ENCODE data around the gene GLT8D1. TPM values are rescaled to one million over a fixed set of nuclear protein-coding genes. Genes with fewer than 3 reads are reported as not detected.
"Not testable (repeated sequence)": the region's sequence is repeated elsewhere in the genome, so short reads cannot be mapped to it uniquely, and the experiment has no call there.

The GLT8D1 gene
- total RNA-seq, 1 experiment from 2014 or later = 26.5 TPM

- H3K27me3 ChIP-seq (replicated peaks; ENCODE audit: insufficient read depth, low read depth, low read length, poor library complexity) = no peaks in the 10 kb centered on the region
- BruUV-seq (replicated peaks) = no TSS peak
- POLR2A ChIA-PET (ENCODE audit: low non-redundant PET) = no interaction called here
Measured at GRCh38 chr3:52730681-52731080, 25.1 kb upstream of the GLT8D1 start.

DNA sequence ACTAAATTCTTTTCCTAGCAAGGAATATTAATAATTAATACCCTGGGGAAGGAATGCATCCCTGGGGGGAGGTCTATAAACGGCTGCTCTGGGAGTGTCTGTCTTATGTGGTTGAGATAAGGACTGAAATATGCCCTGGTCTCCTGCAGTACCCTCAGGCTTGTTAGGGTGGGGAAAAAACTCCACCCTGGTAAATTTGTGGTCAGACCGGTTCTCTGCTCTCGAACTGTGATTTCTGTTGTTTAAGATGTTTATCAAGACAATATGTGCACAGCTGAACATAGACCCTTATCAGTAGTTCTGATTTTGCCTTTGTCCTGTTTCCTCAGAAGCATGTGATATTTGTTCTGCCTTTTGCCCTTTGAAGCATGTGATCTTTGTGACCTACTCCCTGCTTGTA is 23.2 kb upstream of the GLT8D1 start:
- POLR2A ChIA-PET (ENCODE audit: low non-redundant PET); H3K4me1 ChIP-seq (ENCODE audit: insufficient read depth, low read length, poor library complexity, severe bottlenecking); DNase-seq (ENCODE audit: low spot score); intact Hi-C loops (cut with micrococcal nuclease; ENCODE audit: unreplicated experiment); H3K4me3 ChIP-seq (ENCODE audit: low read depth, low read length, poor library complexity, severe bottlenecking); CTCF ChIA-PET; H3K36me3 ChIP-seq (ENCODE audit: insufficient read depth, low read length, poor library complexity, severe bottlenecking); H3K9me3 ChIP-seq (ENCODE audit: low read depth, low read length, poor library complexity, severe bottlenecking); H3K27ac ChIP-seq (ENCODE audit: low read depth, low read length, poor library complexity, severe bottlenecking); H3K27me3 ChIP-seq (replicated peaks; ENCODE audit: insufficient read depth, low read depth, low read length, poor library complexity); BruUV-seq (replicated peaks): not testable (repeated sequence)

More at GRCh38 chr3:52730681-52731080, 25.1 kb upstream of the GLT8D1 start:
- no peak for DNase-seq (ENCODE audit: low spot score)
- Histone ChIP-seq H3K4me3 (ENCODE audit: low read depth, low read length, poor library complexity, severe bottlenecking) (no peak overlapping the region), H3K27ac (ENCODE audit: low read depth, low read length, poor library complexity, severe bottlenecking) (no peak overlapping the region), H3K4me1 (ENCODE audit: insufficient read depth, low read length, poor library complexity, severe bottlenecking) (no peaks in the 10 kb centered on the region), H3K9me3 (ENCODE audit: low read depth, low read length, poor library complexity, severe bottlenecking) (no peaks in the 10 kb centered on the region), H3K36me3 (ENCODE audit: insufficient read depth, low read length, poor library complexity, severe bottlenecking) (peaks cover 3% of the 10 kb centered on the region)
- CTCF ChIA-PET = no interaction called here
- intact Hi-C loops (cut with micrococcal nuclease; ENCODE audit: unreplicated experiment) = no loop called here
- no peak for TF ChIP-seq CTCF (conservative IDR thresholded peaks at IDR 0.05; ENCODE audit: low read depth, low read length)
- TF ChIP-seq EZH2 (IDR thresholded peaks at IDR 0.05; ENCODE audit: borderline replicate concordance, low read depth, low read length, poor library complexity, severe bottlenecking) = no peak

- Histone ChIP-seq H3K36me3 (ENCODE audit: insufficient read depth, low read length, poor library complexity, severe bottlenecking) (no peaks in the 10 kb centered on the region), H3K9me3 (ENCODE audit: low read depth, low read length, poor library complexity, severe bottlenecking) (no peaks in the 10 kb centered on the region), H3K27ac (ENCODE audit: low read depth, low read length, poor library complexity, severe bottlenecking) (no peak overlapping the region), H3K4me1 (ENCODE audit: insufficient read depth, low read length, poor library complexity, severe bottlenecking) (no peaks in the 10 kb centered on the region), H3K27me3 (replicated peaks; ENCODE audit: insufficient read depth, low read depth, low read length, poor library complexity) (no peaks in the 10 kb centered on the region), H3K4me3 (ENCODE audit: low read depth, low read length, poor library complexity, severe bottlenecking) (no peak overlapping the region)
- no peak for DNase-seq (ENCODE audit: low spot score)
- TF ChIP-seq CTCF (conservative IDR thresholded peaks at IDR 0.05; ENCODE audit: low read depth, low read length) (no peak), EZH2 (IDR thresholded peaks at IDR 0.05; ENCODE audit: borderline replicate concordance, low read depth, low read length, poor library complexity, severe bottlenecking) (no peak)
- BruUV-seq (replicated peaks) = no TSS peak
- CTCF ChIA-PET = no interaction called here
- POLR2A ChIA-PET (ENCODE audit: low non-redundant PET) = interaction anchor here (0.6 kb wide), 1 partner anchor 14 kb away, joined by 4 read pairs; no protein-coding TSS in a partner anchor
- intact Hi-C loops (cut with micrococcal nuclease; ENCODE audit: unreplicated experiment) = no loop called here
Measured at GRCh38 chr3:52724511-52724910, 18.9 kb upstream of the GLT8D1 start.

GRCh38 chr3:52723935-52724334 is 18.3 kb upstream of the GLT8D1 start:
- BruUV-seq (replicated peaks) = no TSS peak
- H3K4me1 ChIP-seq (ENCODE audit: insufficient read depth, low read length, poor library complexity, severe bottlenecking) = no peaks in the 10 kb centered on the region
- no peak for TF ChIP-seq EZH2 (IDR thresholded peaks at IDR 0.05; ENCODE audit: borderline replicate concordance, low read depth, low read length, poor library complexity, severe bottlenecking)
- no peak for DNase-seq (ENCODE audit: low spot score)
- no peaks in the 10 kb centered on the region for H3K9me3 ChIP-seq (ENCODE audit: low read depth, low read length, poor library complexity, severe bottlenecking)
- no peaks in the 10 kb centered on the region for H3K36me3 ChIP-seq (ENCODE audit: insufficient read depth, low read length, poor library complexity, severe bottlenecking)
- no peak overlapping the region for H3K4me3 ChIP-seq (ENCODE audit: low read depth, low read length, poor library complexity, severe bottlenecking)
- H3K27me3 ChIP-seq (replicated peaks; ENCODE audit: insufficient read depth, low read depth, low read length, poor library complexity) = no peaks in the 10 kb centered on the region
- H3K27ac ChIP-seq (ENCODE audit: low read depth, low read length, poor library complexity, severe bottlenecking) = no peak overlapping the region
- ChIA-PET CTCF (interaction anchor here (0.6 kb wide), 1 partner anchor 122 kb away, joined by 10 read pairs; no protein-coding TSS in a partner anchor), POLR2A (ENCODE audit: low non-redundant PET) (no interaction called here)
- intact Hi-C loops (cut with micrococcal nuclease; ENCODE audit: unreplicated experiment) = no loop called here
